GM12878 (cell line): ENCODE measurements around the gene PCDHGA10. TPM values are rescaled to one million over a fixed set of nuclear protein-coding genes. Genes with fewer than 3 reads are reported as not detected.

Source experiments
- ATAC-seq: fragments of 200-7000 bp; cut with Tn5 transposase; 3 replicates; pipeline ENCODE4 v1.9.1; 2020; ENCODE audit warnings: mild to moderate bottlenecking, moderate library complexity
- BruUV-seq: library from RNA; stranded (reverse); fragments of 400-500 nt; replicated peaks from 2 replicates; lab custom pipeline; 2021; lab: Mats Ljungman, UMichigan
- CTCF ChIA-PET: fragments of 300-600 bp; sonication (Branson Sonifier 250); formaldehyde crosslinking; extraction: SDS; loops from one replicate; lab custom pipeline; 2021; ENCODE audit warnings: inconsistent platforms; lab: Yijun Ruan, JAX
- POLR2A ChIA-PET: fragments of 350-600 bp; formaldehyde crosslinking; extraction: SDS; loops from one replicate; lab custom pipeline; 2021; ENCODE audit warnings: inconsistent platforms; lab: Charles Lee
- RAD21 ChIA-PET: fragments of 300-600 bp; sonication (Branson Sonifier 250); formaldehyde crosslinking; loops from one replicate; lab custom pipeline; 2023; ENCODE audit warnings: antibody characterized with exemption; ENCODE audit not compliant: unreplicated experiment; lab: Charles Lee
- SMC1A ChIA-PET: fragments of 300-600 bp; sonication (Branson Sonifier 250); formaldehyde crosslinking; loops from one replicate; lab custom pipeline; 2023; ENCODE audit not compliant: unreplicated experiment, uncharacterized antibody; lab: Charles Lee
- DNase-seq: peaks from one replicate; pipeline ENCODE4 v3.0.0-alpha.2; 2011; ENCODE audit warnings: low read depth, low spot score
- FAIRE-seq: peaks from 3 replicates; lab custom pipeline; 2011; peaks lifted over from hg19 to GRCh38; lab: Jason Lieb, UNC
- H2AFZ ChIP-seq: 2 replicates; pipeline ENCODE4 v1.6.0; 2011; ENCODE audit warnings: low read depth, low read length, control low read depth; ENCODE audit not compliant: control insufficient read depth
- H3K27ac ChIP-seq: 2 replicates; pipeline ENCODE4 v1.5.1; 2011; ENCODE audit warnings: control low read depth; ENCODE audit not compliant: control insufficient read depth, insufficient read depth
- H3K27me3 ChIP-seq, 2 experiments: replicated peaks in 1 of 2; 2 replicates each; pipeline versions ENCODE4 v1.6.0 to v1.6.1; 2011; ENCODE audit warnings: low read length in 1 of 2; ENCODE audit not compliant: control insufficient read depth in 2 of 2, insufficient read depth in 2 of 2
- H3K36me3 ChIP-seq, 2 experiments: 2 replicates each; pipeline ENCODE4 v1.5.1; 2011; ENCODE audit warnings: low read length in 1 of 2; ENCODE audit not compliant: control insufficient read depth in 2 of 2, insufficient read depth in 2 of 2
- H3K4me1 ChIP-seq: 2 replicates; pipeline ENCODE4 v1.6.1; 2011; ENCODE audit warnings: mild to moderate bottlenecking, low read length, moderate library complexity, mixed read lengths; ENCODE audit not compliant: control insufficient read depth, insufficient read depth
- H3K4me2 ChIP-seq: 2 replicates; pipeline ENCODE4 v1.6.0; 2011; ENCODE audit warnings: control low read depth; ENCODE audit not compliant: control insufficient read depth, insufficient read depth
- H3K4me3 ChIP-seq: fragments of 200-600 bp; sonication (generic); 2 replicates; pipeline ENCODE4 v1.5.1; 2016
- H3K79me2 ChIP-seq: 2 replicates; pipeline ENCODE4 v1.6.0; 2011; ENCODE audit warnings: low read length; ENCODE audit not compliant: control insufficient read depth, insufficient read depth
- H3K9ac ChIP-seq: 2 replicates; pipeline ENCODE4 v1.8.0; 2011; ENCODE audit warnings: low read length, control low read depth, mixed read lengths; ENCODE audit not compliant: control insufficient read depth, insufficient read depth
- H3K9me3 ChIP-seq: replicated peaks from 3 replicates; pipeline ENCODE4 v1.5.1; 2011; ENCODE audit warnings: mild to moderate bottlenecking, low read length; ENCODE audit not compliant: control insufficient read depth, insufficient read depth
- H4K20me1 ChIP-seq: 2 replicates; pipeline ENCODE4 v1.6.0; 2011; ENCODE audit not compliant: control insufficient read depth, insufficient read depth
- BMI1 ChIP-seq: fragments of 450-650 bp; IDR thresholded peaks from 2 replicates; pipeline ENCODE4 v1.6.1; 2016; ENCODE audit warnings: mild to moderate bottlenecking, moderate library complexity, borderline replicate concordance
- CREM ChIP-seq: IDR thresholded peaks from 2 replicates; pipeline ENCODE4 v1.6.1; 2014; ENCODE audit warnings: antibody characterized with exemption, low read depth
- EZH2 ChIP-seq: IDR thresholded peaks from 2 replicates; pipeline ENCODE4 v1.6.1; 2012; ENCODE audit warnings: low read depth, mild to moderate bottlenecking, control low read depth, inconsistent platforms, low read length, borderline replicate concordance; ENCODE audit not compliant: control insufficient read depth
- GATAD2B ChIP-seq: fragments of 450-650 bp; conservative IDR thresholded peaks from 2 replicates; pipeline ENCODE4 v1.6.1; 2017; ENCODE audit warnings: low read depth, mild to moderate bottlenecking, moderate library complexity
- IKZF2 ChIP-seq, 2 experiments: fragments of 450-650 bp; IDR thresholded peaks; 2 replicates each; pipeline ENCODE4 v1.6.1; 2017; ENCODE audit warnings: mild to moderate bottlenecking in 2 of 2, moderate library complexity in 2 of 2
- KLF5 ChIP-seq: fragments of 450-650 bp; IDR thresholded peaks from 2 replicates; pipeline ENCODE4 v1.6.1; 2014; ENCODE audit warnings: mild to moderate bottlenecking; ENCODE audit not compliant: partially characterized antibody
- MEF2A ChIP-seq: IDR thresholded peaks from 2 replicates; pipeline ENCODE4 v1.6.1; 2011; ENCODE audit warnings: low read depth, mild to moderate bottlenecking, low read length, moderate library complexity; ENCODE audit not compliant: insufficient read depth
- MXI1 ChIP-seq: fragments of 150-350 bp; IDR thresholded peaks from 2 replicates; pipeline ENCODE4 v1.6.1; 2011; ENCODE audit warnings: low read depth, mild to moderate bottlenecking, inconsistent platforms, low read length, improper control_type of control experiment
- RELA ChIP-seq: fragments of 450-650 bp; IDR thresholded peaks from 2 replicates; pipeline ENCODE4 v1.8.0; 2014; ENCODE audit warnings: borderline replicate concordance; ENCODE audit not compliant: partially characterized antibody
- SMAD5 ChIP-seq: IDR thresholded peaks from 2 replicates; pipeline ENCODE4 v1.6.1; 2016; ENCODE audit warnings: antibody characterized with exemption, low read depth
- SMC3 ChIP-seq: IDR thresholded peaks from 2 replicates; pipeline ENCODE4 v1.6.1; 2011; ENCODE audit warnings: low read length, improper control_type of control experiment, borderline replicate concordance
- SREBF1 ChIP-seq: IDR thresholded peaks from 2 replicates; pipeline ENCODE4 v1.6.1; 2012; ENCODE audit warnings: mild to moderate bottlenecking, low read length
- TBL1XR1 ChIP-seq: IDR thresholded peaks from 2 replicates; pipeline ENCODE4 v1.6.1; 2012; ENCODE audit warnings: low read depth, low read length, improper control_type of control experiment
- WRNIP1 ChIP-seq: IDR thresholded peaks from 2 replicates; pipeline ENCODE4 v1.6.1; 2011; ENCODE audit warnings: low read depth, low read length, improper control_type of control experiment, borderline replicate concordance
- YY1 ChIP-seq: IDR thresholded peaks from 2 replicates; pipeline ENCODE4 v1.6.1; 2011; ENCODE audit warnings: low read depth, mild to moderate bottlenecking, low read length
- WGBS: methylation state at CpG from one replicate; pipeline ENCODE4 v1.1.6; 2016; ENCODE audit warnings: low lambda C conversion rate; ENCODE audit not compliant: insufficient replicate concordance, insufficient coverage; ENCODE audit errors: missing lambda C conversion rate; 5-methylcytosine and 5-hydroxymethylcytosine counted together
- in situ Hi-C: fragments of 300-500 bp; cut with MboI; formaldehyde crosslinking; loops from 9 replicates; pipeline ENCODE4 v1.14.3; 2018; ENCODE audit warnings: mixed read lengths
- intact Hi-C: fragments of 100-400 bp; cut with micrococcal nuclease; formaldehyde crosslinking; loops from one replicate; pipeline ENCODE4 v1.14.2; 2022; ENCODE audit not compliant: unreplicated experiment
- polyA plus RNA-seq, 11 experiments: library from polyadenylated mRNA; depleted of rRNA in 4 of 11; unstranded in 6 of 11; stranded (reverse) in 5 of 11; fragments of >200 nt; fragmentation: Nextera tagmentation in 4 of 11; fragmentation: Illumina TruSeq in 1 of 11; extraction: Ambion mirVana in 4 of 11; extraction: Trizol in 1 of 11; gene quantifications; 1 replicate in 1 of 11; 2 replicates in 10 of 11; pipeline versions ENCODE4 v1.2.1 to v1.2.3, GENCODE V29; 2011 to 2016; ENCODE audit warnings: inconsistent platforms in 2 of 11, missing spikeins in 2 of 11, low read depth in 1 of 11
- total RNA-seq, 4 experiments: library from RNA; depleted of rRNA in 3 of 4; stranded (reverse); fragments of >200 nt in 3 of 4; fragmentation: Illumina TruSeq in 1 of 4; extraction: Trizol in 1 of 4; gene quantifications; 2 replicates each; pipeline versions ENCODE4 v1.2.1 to v1.2.3, GENCODE V29; 2013 to 2021
- TF ChIP-seq, protein P1 (sequence below): IDR thresholded peaks from 2 replicates; pipeline ENCODE4 v1.6.1; 2011; ENCODE audit warnings: low read depth, mild to moderate bottlenecking, low read length, moderate library complexity, borderline replicate concordance; ENCODE audit errors: extremely low read depth
- TF ChIP-seq, protein P2 (sequence below): IDR thresholded peaks from 2 replicates; pipeline ENCODE4 v1.6.1; 2011; ENCODE audit warnings: low read depth, low read length, improper control_type of control experiment, borderline replicate concordance
- TF ChIP-seq, protein P3 (sequence below): IDR thresholded peaks from 2 replicates; pipeline ENCODE4 v1.6.1; 2012; ENCODE audit warnings: low read depth, low read length, improper control_type of control experiment
- TF ChIP-seq, protein P4 (sequence below): fragments of 450-650 bp; IDR thresholded peaks from 2 replicates; pipeline ENCODE4 v1.6.1; 2017; ENCODE audit warnings: mild to moderate bottlenecking

The PCDHGA10 gene
- total and polyA plus RNA-seq, 10 of the 15 experiments (the other 5 are each of a cell fraction or from before 2014, with no cell fraction given) = 0.39 to 2.2 (median 1.1) TPM

DNA sequence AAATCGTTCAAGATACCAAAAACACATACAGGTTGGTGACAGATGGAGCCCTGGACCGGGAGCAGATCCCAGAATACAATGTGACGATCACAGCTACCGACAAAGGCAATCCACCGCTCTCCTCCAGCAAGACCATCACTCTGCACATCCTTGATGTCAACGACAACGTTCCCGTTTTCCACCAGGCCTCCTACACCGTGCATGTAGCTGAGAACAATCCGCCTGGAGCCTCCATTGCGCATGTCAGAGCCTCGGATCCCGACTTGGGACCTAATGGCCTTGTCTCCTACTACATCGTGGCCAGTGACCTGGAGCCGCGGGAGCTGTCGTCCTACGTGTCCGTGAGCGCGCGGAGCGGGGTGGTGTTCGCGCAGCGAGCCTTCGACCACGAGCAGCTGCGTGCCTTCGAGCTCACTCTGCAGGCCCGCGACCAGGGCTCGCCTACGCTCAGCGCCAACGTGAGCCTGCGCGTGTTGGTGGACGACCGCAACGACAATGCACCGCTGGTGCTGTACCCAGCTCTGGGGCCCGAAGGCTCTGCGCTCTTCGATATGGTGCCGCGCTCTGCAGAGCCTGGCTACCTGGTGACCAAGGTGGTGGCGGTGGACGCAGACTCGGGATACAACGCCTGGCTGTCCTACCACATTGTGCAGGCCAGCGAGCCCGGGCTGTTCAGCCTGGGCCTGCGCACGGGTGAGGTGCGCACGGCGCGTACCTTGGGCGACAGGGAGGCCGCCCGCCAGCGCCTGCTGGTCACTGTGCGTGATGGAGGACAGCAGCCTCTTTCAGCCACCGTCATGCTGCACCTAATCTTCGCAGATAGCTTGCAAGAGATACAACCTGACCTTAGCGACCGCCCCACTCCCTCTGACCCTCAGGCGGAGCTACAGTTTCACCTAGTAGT is 41.0 kb upstream of the PCDHGA10 start:
- H2AFZ ChIP-seq = no peak overlapping the region
- peaks cover 17% of the 10 kb centered on the region; the same call in 2 of the 3 replicates for H3K9me3 ChIP-seq
- FAIRE-seq (no peak), ATAC-seq (no peak), DNase-seq (no peak)
- no peak overlapping the region for H3K4me3 ChIP-seq
- SMC1A ChIA-PET = interaction anchor here (2.6 kb wide), 1 partner anchor 192 kb away, joined by 17 read pairs; no protein-coding TSS in a partner anchor
- CTCF ChIA-PET = interaction anchor here (1.7 to 3.2 kb wide), 5 partner anchors 29 to 195 kb away, joined by 4 to 40 read pairs (median 18); partner anchors contain the start of genes PCDHGA10 and TAF7
- no peaks in the 10 kb centered on the region for H4K20me1 ChIP-seq
- no peak overlapping the region for H3K27ac ChIP-seq
- RAD21 ChIA-PET = interaction anchor here (1.3 to 2.4 kb wide), 2 partner anchors 41 to 192 kb away, joined by 5 to 24 read pairs; partner anchors contain the start of gene PCDHGA10
- H3K36me3 ChIP-seq = no peaks in the 10 kb centered on the region
- WGBS = 88% methylated on average over 52 of the region's 69 CpGs
- in situ Hi-C loops (no loop called here), intact Hi-C loops (no loop called here)
- H3K4me2 ChIP-seq = no peak overlapping the region
- H3K4me1 ChIP-seq = no peaks in the 10 kb centered on the region
- BruUV-seq = no TSS peak
- POLR2A ChIA-PET = no interaction called here
- no peak overlapping the region for H3K9ac ChIP-seq
- H3K79me2 ChIP-seq = no peaks in the 10 kb centered on the region
- H3K27me3 ChIP-seq = no peaks in the 10 kb centered on the region
- TF ChIP-seq YY1 = no peak
- TF ChIP-seq EZH2 = no peak
- no peak for TF ChIP-seq RELA
- no peak for TF ChIP-seq SREBF1
- TF ChIP-seq KLF5 = no peak
- TF ChIP-seq, protein P1, sequence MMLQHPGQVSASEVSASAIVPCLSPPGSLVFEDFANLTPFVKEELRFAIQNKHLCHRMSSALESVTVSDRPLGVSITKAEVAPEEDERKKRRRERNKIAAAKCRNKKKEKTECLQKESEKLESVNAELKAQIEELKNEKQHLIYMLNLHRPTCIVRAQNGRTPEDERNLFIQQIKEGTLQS = no peak
- TF ChIP-seq WRNIP1 = no peak
- no peak for TF ChIP-seq MXI1
- TF ChIP-seq CREM = no peak
- TF ChIP-seq, protein P2, sequence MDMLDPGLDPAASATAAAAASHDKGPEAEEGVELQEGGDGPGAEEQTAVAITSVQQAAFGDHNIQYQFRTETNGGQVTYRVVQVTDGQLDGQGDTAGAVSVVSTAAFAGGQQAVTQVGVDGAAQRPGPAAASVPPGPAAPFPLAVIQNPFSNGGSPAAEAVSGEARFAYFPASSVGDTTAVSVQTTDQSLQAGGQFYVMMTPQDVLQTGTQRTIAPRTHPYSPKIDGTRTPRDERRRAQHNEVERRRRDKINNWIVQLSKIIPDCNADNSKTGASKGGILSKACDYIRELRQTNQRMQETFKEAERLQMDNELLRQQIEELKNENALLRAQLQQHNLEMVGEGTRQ = no peak
- no peak for TF ChIP-seq MEF2A
- TF ChIP-seq IKZF2 (IDR thresholded peaks at IDR 0.05) = no peak
- no peak for TF ChIP-seq GATAD2B
- TF ChIP-seq SMAD5 = no peak
- TF ChIP-seq, protein P3, sequence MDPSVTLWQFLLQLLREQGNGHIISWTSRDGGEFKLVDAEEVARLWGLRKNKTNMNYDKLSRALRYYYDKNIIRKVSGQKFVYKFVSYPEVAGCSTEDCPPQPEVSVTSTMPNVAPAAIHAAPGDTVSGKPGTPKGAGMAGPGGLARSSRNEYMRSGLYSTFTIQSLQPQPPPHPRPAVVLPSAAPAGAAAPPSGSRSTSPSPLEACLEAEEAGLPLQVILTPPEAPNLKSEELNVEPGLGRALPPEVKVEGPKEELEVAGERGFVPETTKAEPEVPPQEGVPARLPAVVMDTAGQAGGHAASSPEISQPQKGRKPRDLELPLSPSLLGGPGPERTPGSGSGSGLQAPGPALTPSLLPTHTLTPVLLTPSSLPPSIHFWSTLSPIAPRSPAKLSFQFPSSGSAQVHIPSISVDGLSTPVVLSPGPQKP = no peak
- TF ChIP-seq SMC3 = no peak
- TF ChIP-seq, protein P4, sequence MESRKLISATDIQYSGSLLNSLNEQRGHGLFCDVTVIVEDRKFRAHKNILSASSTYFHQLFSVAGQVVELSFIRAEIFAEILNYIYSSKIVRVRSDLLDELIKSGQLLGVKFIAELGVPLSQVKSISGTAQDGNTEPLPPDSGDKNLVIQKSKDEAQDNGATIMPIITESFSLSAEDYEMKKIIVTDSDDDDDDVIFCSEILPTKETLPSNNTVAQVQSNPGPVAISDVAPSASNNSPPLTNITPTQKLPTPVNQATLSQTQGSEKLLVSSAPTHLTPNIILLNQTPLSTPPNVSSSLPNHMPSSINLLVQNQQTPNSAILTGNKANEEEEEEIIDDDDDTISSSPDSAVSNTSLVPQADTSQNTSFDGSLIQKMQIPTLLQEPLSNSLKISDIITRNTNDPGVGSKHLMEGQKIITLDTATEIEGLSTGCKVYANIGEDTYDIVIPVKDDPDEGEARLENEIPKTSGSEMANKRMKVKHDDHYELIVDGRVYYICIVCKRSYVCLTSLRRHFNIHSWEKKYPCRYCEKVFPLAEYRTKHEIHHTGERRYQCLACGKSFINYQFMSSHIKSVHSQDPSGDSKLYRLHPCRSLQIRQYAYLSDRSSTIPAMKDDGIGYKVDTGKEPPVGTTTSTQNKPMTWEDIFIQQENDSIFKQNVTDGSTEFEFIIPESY = no peak
- no peak for TF ChIP-seq BMI1
- TF ChIP-seq TBL1XR1 = no peak
